C4-2B (cell line): ENCODE measurements around the gene RASEF.
"Not testable (repeated sequence)": the region's sequence is repeated elsewhere in the genome, so short reads cannot be mapped to it uniquely, and the experiment has no call there.

Experiments
- H3K27ac ChIP-seq: fragments of 450-650 bp; 2 replicates; pipeline ENCODE4 v1.5.1; 2017
- CTCF ChIP-seq: fragments of 450-650 bp; conservative IDR thresholded peaks from 2 replicates; pipeline ENCODE4 v1.5.1; 2017; ENCODE audit warnings: mild to moderate bottlenecking
- ZFX ChIP-seq: fragments of 450-650 bp; IDR thresholded peaks from 2 replicates; pipeline ENCODE4 v1.6.1; 2017

RASEF gene

DNA sequence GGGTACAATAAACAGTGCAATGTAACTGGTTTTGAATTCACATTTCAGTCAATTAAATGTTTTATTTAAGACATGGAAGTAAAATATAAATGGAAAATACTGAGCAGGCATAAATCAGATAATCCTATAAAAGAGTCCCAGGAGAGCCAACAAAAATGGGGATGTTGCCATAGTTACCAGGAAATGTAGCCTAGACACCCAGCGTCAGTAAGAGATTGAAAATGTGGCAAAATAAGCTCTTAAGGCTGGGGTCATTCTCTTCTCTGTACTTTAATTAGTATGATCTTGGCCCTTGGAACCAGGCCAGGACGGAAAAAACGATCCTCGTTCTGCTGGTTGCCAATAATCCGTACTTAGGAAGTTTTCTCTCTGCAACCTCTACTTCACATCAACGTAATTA is 18.9 kb upstream of the RASEF start:
- no peak for TF ChIP-seq ZFX
- TF ChIP-seq CTCF: no peak
- H3K27ac ChIP-seq: no peak overlapping the region

DNA sequence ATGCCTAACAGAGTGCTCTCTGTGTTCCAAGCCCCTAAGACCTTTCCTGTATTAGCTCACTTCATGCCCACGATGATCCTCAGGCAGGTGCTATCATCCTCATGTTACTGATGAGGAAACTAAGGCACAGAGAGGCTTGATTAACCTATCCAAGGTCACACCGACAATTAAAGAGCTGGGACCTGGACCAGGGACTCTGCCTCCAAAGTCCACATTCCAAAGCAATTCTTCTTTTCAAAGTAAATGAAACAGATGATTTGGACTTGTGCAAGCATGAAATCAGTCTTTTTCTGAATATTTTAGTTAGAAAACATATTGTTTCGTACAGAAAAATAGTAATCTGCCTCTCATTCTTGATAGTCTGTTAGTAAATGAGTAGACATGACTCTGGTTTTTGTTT is 18.1 kb upstream of the RASEF start:
- no peak overlapping the region for H3K27ac ChIP-seq
- TF ChIP-seq ZFX (no peak), CTCF (no peak)

DNA sequence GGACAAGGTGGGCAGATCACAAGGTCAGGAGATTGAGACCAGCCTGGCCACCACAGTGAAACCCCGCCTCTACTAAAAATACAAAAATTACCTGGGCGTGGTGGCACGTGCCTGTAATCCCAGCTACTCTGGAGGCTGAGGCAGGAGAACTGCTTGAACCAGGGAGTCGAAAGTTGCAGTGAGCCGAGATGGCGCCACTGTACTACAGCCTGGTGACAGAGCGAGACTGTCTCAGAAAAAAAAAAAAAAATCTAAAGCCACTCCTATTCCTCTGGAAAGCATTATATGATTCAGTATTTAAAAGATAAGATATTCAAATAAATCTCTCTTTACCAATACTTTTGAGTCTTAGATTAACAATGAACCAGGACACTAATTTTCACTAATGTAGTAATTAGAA is 13.0 kb upstream of the RASEF start:
- not testable (repeated sequence) for H3K27ac ChIP-seq

GRCh38 chr9:83072498-83072897 is 9.6 kb upstream of the RASEF start:
- H3K27ac ChIP-seq: not testable (repeated sequence)

GRCh38 chr9:83071626-83072025 is 8.7 kb upstream of the RASEF start:
- H3K27ac ChIP-seq: no peak overlapping the region
- no peak for TF ChIP-seq CTCF
- no peak for TF ChIP-seq ZFX

GRCh38 chr9:83070261-83070660 is 7.3 kb upstream of the RASEF start:
- H3K27ac ChIP-seq: no peak overlapping the region
- TF ChIP-seq ZFX (no peak), CTCF (no peak)

GRCh38 chr9:83069651-83070050 is 6.7 kb upstream of the RASEF start:
- TF ChIP-seq ZFX: no peak
- no peak overlapping the region for H3K27ac ChIP-seq

DNA sequence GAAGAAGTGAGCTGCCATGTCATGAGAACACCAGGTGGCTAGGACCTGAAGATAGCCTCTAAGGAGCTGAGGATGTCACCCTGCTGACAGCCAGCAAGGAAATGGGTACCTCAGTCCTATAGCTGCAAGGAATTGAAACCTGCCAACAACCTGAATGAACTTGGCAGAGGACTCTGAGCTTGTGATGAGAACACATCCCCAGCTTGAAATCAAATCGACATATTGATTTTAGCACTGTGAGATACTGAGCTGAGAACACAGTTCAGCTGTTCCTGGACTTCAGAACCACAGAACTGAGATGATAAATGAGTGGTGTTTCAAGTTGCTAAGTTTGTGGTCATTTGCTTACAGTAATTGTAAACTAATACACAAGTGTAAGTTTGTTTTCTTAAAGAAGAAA is 5.5 kb upstream of the RASEF start:
- H3K27ac ChIP-seq: no peak overlapping the region
- TF ChIP-seq CTCF (no peak), ZFX (no peak)

- no peak overlapping the region for H3K27ac ChIP-seq
- TF ChIP-seq ZFX (no peak), CTCF (no peak)
These were observed 4.6 kb upstream of the RASEF start for GRCh38 chr9:83067579-83067978.
